NCI-H2029 (cell line): Measurements from ENCODE around the gene GREM2.
A peak's percentile ranks its signal among the peaks of the same experiment; 100 is the strongest.

ENCODE experiments used
- DNase-seq: peaks from one replicate; lab custom pipeline; 2025; lab: John Stamatoyannopoulos, UW

The GREM2 gene

DNA sequence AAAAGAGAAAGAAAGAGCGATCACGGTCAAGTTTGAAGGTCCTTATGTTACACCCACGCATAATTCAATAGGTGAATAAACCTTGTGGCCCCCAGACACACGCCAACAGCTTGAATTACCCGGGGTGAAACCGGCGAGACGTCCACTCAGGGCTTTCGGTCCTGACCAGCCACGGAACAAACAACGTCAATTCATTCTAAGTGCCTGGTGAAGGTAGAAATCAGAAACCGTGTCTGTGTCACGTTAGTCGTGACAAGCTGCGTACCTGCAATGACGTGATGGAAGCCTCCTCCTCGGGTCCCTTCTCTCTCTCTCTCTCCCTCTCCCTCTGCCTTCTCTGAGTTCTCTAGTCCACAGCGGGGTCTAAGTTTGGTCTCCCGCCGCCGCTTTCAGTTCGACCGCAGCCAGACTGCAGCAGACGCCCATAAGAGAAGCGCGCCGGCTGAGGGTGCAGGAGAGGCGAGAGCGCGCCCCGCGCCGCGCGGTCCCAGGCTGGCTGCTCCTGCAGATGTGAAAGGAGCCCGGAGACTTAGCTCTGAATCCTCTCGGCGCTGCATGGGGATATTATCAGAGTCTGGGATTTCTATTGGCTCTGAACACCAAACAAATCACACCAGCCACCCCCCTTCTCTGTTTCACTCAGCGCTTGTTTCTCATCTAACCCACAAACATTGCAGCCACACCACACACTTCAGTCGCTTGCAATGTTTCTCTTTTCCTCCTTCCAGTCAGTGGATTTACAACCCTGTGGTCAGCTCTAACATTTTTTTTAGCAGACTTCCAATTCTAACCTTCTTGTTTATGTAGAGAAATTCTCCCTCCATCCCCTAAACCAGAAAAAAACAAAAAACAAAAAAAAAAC is at the start of gene GREM2:
Gene GREM2 (minus strand): TSS at position 537 of the 862 bp plus-strand sequence. CDS start 118,680 bp downstream, outside the sequence.
- peak; percentile 1 for DNase-seq

DNA sequence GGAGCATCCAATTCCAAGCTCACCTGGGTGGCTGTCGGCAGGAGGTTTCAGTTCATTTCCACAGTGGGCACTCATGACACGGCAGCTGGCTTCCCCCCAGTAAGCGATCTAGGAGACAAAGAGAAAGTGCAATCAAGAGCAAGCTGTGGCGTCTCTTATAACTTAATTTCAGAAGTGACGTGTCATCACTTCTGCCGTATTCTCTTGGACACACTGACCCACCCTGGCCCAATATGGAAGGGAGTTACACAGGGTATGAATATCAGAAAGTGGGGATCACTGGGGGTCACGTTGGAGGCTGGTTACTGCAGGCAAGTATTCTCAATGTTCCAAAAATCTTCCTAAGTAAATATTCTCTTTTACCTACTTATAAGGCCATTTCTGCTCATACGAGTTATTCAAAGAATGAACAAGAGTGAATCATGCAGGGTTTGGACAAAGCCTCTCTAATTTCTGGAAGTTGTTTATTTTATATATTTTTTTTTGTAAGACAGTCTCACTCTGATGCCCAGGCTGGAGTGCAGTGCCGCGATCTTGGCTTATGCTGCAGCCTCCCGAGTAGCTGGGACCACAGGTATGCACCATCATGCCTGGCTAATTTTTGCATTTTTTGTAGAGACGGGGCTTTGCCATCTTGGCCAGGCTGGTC is 46.5 kb upstream of the GREM2 start:
- no peak for DNase-seq

DNA sequence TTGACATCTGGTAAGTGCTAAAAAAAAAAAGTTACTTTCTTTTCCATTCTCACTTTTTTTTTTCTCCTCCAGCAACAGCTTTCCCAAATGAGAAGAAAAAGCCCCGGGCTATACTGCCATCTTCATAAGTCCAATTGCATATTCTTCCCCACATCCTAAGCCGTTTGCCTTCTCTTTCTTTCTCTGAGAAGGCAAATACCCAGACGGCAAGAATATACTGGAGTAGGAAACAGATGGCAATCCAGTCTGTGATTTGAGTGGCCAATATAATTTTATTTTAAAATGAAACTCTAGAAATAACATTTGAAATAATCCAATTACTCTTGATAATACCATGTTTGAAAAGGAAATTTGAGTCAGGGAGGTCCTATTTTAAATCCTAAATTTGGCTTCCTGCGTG is 44.6 kb upstream of the GREM2 start:
- no peak for DNase-seq

DNA sequence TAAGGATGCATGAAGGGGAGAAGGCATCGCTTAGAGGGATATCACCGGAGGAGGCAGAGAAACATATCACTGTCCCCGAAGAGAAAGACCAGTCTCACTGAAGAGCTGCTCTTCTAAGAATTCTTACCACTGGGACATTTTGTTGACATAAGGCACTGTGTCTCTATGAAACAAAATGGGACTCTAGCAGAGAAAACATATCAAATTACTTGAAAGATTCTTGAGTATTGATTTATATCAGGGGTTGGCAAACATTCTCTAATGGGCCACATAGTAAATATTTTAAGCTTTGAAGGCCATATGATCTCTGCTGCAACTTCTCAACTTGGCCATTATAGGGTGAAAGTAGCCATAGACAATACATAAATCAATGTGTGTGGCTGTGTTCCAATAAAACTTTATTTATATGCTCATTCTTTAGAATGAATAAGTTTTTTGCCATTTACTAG is 41.0 kb upstream of the GREM2 start:
- DNase-seq: no peak

DNA sequence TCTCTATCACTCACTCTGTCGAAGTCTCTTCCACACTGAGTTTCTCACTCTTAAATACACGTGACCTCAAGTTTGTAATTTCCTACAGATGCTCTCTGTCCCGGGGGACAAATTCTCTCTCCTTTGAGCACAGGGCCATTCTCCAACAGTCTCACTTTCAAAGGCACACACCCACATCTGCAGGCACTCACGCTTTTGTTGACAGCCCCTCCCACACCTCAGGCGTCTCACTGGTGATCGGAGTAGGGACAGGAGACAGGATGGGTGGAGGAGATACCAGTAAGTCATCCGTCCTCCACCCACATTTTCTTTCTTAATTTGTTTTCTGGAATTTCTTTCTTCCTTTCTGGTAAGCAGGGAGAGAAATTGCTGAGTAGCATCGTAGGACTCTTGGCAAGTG is 40.6 kb upstream of the GREM2 start:
- DNase-seq: no peak

DNA sequence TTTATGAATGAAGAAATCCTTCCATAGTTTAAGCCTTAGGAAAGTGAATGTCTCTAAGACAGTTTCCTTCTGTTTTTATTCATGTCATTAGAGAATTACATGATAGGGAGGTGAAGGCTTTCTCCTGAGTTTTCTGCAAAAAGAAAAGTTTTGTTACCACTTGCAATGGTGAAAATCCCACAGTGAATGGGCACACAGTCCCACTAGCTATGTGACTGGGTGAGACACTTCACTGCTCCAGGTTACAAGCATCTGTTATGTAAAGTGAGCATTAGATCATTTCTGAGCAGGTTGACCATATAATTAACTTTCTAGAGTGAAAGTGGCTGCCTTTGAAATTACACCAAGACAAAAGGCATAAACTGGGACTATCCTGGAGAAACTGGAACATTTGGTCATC is 38.9 kb upstream of the GREM2 start:
- DNase-seq: no peak

DNA sequence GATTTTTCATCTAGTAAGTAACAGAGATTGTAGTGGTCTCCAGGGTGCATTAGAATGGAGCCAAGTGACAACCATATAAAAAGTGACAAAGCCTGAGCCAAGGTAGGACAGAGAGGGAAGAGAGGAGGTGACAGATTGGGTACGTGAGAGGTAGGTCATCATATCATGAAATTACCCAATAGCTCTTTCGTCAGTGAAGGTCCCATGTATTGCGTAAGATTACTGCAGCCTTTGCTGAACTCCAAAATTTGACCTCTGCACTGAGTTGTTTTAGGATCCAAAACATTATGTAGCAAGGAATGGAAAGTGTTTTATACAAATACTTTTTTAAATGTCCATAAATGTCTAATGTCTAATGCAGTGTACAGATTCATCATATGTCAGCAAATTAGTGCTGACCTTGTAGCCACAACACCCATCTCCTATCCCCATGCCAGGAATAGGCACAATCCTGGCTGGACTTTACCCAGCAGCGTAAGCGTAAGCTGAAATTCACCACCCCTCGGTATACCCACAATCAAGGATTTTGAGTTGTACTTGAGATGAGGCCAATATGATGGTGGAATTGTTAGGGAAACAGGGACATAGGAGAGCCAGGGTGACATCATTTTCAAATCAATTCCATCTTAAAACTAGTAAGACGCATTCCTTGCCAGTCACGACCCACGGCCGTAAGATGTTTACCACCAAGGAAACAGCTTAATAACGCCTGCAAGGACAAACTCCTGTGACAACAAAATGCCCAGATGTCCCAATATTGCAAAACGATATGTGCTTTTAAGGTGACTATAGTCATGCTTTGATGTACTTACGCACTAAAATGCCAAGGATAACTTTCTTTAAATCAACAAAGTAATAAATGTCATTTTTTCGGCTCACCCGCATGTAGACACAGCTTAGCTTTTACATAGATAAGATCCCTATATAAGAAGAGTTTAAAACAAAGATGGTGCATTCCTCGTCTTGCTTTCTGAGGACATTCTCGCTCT is 38.1 kb upstream of the GREM2 start:
- no peak for DNase-seq

DNA sequence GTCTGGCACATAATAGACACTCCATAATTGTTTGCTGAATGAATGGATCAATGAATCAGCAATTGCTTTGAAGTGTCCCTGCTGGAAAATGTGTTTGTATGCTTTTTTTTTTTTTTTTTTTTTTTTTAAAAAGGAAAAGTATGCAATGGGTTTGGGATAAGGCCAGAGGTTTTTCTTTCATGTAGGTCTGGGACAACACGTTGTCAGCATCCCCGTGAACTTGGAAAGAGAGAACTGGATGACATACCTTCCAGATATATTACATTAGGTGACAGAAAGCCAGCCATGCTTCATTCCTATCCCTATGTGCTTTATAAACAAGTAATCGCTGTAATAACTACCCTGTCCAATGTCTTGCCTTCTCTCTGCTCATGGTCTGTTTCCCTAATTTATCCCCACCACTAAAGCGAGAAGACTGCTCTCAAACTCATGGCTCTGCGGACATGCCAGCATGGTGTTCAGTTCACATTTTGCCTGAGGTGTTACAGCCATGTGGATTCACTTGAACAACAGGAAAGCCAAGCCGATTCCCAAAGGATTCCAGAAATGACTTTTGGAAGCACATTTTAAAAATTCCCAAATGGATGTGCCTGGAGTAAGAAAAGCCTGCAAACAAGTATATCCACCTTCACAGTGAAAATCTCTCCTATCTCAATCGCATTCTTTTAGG is 34.8 kb upstream of the GREM2 start:
- no peak for DNase-seq

DNA sequence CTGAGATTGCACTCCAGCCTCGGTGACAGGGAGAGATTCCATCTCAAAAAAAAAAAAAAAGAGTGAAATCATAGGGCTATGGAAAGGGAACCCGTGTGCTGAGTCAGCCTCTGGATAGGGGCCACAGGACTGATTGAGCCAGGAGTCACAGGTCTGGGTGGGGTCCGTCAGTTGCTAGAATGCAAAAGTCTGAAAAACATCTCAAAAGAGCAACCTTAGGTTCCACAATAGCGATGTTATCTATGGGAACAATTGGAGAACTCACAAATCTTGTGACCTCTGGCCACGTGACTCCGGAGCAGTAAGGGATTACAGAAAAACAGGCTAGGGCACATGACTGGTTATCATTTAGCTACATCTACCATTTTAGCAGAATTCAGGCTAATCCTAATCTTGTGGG is 32.8 kb upstream of the GREM2 start:
- no peak for DNase-seq

DNA sequence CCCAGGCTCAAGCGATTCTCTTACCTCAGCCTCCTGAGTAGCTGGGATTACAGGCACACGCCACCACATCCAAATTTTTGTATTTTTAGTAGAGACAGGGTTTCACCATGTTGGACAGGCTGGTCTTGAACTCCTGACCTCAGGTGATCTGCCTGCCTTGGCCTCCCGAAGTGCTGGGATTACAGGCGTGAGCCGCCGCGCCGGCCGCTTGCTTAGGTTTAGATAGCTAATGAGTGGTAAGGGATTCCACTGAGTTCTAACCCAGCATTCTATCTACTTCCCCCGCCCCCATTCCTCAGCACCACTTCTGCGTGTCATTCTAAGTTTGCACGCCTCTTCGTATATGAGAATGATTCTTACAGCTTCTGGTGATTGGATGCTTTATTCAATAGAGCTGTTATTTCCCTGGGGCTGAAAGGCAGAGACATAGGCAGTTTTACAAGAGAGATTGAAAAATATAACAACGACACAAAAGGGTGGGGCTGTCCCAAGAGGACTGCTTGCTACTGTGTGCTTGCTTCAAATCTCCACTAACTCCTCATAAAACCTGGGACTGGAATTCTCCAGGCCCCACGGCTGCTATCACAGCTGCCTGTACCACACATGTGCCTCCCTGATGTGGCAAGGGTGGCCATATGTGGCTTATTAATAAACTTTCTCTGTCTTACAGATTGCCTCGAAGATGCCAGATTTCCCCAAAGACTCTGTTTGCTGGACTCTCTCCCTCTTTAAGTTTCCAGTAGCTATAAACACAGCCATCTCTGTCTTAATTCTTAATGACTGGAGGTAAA is 23.7 kb upstream of the GREM2 start:
- DNase-seq: no peak

DNA sequence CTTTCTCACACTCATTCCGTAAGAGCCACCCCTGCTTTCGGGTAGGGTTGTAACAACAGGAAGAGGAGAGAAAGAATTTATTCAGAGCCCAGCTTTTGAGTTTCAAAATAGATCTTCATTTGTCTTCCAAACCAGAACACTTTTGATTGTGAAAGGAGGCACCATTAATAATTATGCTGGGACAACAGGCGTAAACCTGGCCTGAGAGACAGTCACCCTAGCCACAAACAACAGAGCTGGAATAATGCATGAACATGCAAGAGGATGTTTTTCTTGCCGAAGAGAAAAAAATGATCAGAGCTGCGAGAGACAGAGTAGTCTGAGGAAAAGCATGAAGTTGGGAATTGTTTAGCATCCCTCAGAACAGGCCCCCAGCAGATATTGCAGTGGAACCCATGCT is 18.5 kb upstream of the GREM2 start:
- no peak for DNase-seq

DNA sequence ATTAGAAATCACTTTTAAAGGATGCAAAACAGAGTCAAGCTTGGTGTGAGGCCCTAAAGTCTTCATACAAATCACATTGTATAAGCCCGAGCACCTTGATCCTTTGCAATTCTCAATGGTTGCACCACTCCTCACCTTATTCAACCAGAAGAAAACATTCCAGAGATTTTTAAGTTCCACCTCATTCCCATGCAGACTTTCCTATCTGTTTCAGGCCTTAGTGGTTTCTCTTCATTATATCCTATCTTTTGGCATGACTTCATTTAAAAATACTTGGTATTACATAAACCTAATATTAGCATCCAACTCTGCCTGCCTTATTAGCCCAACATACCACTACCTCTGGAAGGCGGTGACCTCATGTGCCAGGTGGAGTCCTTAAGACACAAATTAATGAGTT is 9.3 kb upstream of the GREM2 start:
- no peak for DNase-seq

DNA sequence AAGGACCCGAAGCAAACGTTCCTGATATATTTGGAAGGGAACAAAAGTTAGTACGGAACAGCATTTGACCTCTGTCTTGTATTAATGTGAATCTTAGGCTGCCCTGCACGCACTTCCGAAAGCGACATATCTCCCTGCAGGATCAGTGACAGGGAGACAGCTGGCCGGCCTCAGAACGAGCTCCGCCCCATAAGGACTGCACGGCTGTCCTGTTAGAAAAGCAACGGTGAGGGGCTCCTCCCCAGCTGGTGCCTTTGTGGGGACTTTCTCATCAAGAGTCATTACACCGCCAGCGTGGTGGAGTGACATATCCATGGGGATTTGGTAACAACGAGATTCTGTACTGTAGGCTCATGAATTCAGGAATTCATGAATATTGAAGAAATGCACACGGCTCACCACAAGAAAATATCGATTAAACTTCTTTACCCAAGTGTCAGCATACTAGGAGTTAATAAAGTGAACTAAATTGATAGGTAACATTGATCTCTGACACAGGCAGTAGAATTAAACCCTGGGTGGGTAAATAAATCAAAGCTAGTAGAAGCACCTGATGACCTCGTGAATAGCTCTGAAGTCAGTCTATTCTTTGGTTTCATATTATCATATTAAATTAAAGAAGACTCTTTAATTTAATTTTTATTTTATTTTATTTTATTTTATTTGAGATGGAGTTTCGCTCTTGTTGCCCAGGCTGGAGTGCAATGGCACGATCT is 8.1 kb upstream of the GREM2 start:
- DNase-seq: no peak

DNA sequence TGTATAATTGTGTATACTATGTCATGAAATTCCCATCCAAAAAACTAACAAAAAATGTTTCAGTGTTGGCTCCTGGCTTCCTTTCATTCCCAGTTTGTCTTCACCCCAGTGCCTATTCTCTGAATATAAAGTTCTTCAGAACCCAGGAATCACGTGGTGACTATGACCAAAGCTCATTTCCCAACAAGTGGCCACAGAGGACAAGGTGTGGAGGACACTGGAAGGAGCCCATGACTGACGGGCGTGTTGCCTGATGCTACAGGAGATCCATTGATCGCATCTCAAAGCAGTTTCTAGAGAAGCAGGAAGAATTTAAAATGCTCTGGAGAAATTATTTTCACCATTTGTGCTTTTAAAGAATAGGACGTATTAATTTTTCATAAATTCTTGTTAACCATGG is 7.4 kb upstream of the GREM2 start:
- no peak for DNase-seq

DNA sequence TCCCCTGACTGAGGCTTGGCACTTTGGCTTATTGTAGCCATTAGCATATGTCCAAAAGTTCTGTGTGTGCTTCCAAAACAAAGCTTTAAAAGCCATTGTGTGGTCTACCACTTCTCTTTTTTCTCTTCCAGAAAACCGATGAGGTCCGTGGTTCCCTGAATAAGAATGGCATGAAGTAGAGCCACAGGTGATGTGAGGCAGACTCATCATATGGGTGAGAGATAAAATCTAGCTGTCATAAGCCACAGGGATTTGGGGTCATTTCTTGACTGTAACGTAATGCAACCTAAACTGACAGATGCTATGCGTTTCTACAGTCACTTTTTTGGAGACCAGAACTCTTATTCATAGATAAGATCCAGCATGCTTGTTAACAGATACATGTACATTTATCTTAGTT is 7.0 kb upstream of the GREM2 start:
- no peak for DNase-seq

DNA sequence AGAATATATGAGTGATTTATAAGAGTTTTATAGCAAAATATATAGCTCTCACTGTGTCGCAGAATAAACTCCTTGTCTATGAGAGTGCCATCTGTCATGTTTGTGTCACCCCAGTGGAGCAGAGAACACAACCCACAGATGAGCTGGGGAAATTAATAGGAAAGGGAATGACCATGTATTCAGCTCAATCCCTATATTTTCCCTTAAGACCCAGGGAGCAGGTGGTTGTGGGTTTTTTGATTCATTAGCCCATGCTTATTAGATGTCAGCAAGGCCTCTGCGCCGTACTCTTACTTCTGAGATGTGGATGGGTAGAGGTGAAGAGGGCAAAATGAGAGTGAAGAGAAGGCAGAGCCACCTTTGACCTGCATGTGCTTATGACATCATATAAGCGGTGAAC is 4.1 kb upstream of the GREM2 start:
- no peak for DNase-seq

DNA sequence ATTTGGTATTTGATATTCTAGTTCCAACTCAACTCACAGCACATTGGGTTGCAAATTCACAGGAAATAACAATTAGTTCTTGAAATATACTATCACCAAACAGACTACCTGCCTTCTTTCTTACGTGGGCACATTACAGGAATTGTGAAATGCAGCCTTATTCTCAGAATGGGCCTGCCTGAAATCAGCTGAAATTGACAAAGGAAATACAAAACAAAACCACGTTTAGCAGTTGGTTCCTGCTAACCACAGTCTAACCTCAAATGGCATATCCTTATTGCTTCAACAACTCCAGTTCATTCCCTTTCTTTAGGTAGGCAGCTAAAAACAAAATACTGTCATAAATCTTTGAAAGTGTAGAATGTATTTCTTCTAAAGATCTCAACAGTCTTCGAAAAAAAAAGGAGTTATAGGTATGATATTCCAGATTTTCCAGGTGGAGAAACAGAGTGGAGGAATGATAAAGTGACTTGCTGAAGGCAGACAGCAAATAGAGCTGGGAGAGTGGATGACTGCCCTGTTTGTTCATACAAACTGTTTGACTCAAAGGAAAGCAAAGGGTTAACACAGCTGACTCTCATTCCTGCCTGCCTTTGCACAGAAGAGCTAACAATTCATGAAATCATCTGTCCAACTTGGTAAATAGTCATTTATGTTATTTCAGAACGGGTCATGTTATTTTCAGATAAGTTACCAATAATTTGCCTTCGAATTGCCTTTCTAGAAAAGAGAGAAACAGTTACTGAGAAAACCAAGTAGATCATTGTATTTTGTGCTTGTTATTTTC is 1.6 kb upstream of the GREM2 start:
- no peak for DNase-seq

DNA sequence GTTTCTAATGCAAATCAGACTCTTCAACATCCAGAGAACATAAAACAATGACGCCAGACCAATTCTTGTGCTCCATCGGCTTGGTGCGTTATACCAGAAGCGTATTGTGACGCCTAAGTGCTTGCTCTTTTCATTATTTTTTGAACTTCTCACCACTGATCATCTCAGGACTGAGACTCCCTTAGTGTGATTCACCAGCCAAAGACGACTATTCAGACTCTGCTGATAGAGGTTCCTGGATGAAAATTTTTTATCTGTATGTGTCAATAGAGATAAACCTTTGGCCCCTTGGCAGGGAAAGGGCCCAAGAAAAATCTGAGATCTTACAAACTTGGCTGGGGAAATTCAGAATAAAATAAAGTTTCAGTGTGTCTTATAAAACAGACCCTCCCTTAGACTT is 856 bp upstream of the GREM2 start:
- DNase-seq: no peak

DNA sequence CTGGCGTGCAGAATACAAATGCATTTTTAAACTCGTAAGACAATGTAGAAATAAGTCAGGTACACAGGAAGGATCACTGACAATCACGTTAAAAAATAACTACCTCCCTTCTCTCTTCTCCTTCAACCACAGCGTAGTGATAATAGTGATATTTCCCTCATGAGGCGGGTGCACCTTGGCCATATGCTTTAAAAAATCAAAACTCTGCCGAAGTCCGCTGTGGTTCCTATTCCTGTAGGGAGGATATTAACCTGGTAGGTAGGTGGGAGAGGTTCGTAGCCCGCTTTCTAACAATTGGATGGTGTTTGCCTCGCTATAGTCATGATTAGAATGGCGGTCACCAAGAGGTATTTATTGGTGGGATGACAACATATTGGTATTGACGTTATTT is 732 bp downstream of the GREM2 start:
- no peak for DNase-seq

DNA sequence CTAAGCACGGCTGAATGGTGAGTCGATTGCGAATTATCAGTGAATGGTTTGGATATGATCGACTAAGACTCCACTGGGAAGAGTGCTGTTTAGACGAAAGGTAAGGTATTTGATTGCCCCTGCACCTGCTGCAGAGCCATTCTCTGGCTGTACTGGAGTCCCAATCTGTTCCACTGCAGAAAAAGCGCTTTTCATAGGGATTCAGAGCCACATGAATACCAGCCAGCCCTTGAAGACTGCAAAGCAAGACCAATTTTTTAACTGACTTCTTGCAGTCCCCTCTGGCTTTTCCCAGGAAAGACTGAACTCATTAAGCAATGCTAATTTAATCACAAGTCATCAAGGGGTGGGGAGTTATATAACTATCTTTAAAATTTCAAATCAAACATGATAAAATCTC is 1.3 kb downstream of the GREM2 start:
- DNase-seq: no peak
